Mucosa of stomach (tissue), 1 donor: ENCODE measurements around the gene SPANXA1.
"Not testable (repeated sequence)": the region's sequence is repeated elsewhere in the genome, so short reads cannot be mapped to it uniquely, and the experiment has no call there.

Experiments
- H3K27me3 ChIP-seq: one replicate; pipeline ENCODE4 v1.7.0; 2013; ENCODE audit warnings: mild to moderate bottlenecking, low read length; ENCODE audit not compliant: control insufficient read depth, insufficient read depth
- H3K36me3 ChIP-seq: one replicate; pipeline ENCODE4 v1.7.0; 2013; ENCODE audit warnings: low read length; ENCODE audit not compliant: control insufficient read depth, insufficient read depth
- H3K4me1 ChIP-seq: one replicate; pipeline ENCODE4 v1.7.0; 2013; ENCODE audit warnings: mild to moderate bottlenecking, low read length; ENCODE audit not compliant: control insufficient read depth, insufficient read depth
- H3K4me3 ChIP-seq: one replicate; pipeline ENCODE4 v1.7.0; 2013; ENCODE audit warnings: low read length
- H3K9ac ChIP-seq: one replicate; pipeline ENCODE4 v1.7.0; 2013; ENCODE audit warnings: mild to moderate bottlenecking, low read length, moderate library complexity
- H3K9me3 ChIP-seq: one replicate; pipeline ENCODE4 v1.7.0; 2013; ENCODE audit warnings: mild to moderate bottlenecking, low read length, moderate library complexity; ENCODE audit not compliant: control insufficient read depth
- donor health status: Pancreatic carcinoma.

Gene SPANXA1, protein sequence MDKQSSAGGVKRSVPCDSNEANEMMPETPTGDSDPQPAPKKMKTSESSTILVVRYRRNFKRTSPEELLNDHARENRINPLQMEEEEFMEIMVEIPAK

DNA sequence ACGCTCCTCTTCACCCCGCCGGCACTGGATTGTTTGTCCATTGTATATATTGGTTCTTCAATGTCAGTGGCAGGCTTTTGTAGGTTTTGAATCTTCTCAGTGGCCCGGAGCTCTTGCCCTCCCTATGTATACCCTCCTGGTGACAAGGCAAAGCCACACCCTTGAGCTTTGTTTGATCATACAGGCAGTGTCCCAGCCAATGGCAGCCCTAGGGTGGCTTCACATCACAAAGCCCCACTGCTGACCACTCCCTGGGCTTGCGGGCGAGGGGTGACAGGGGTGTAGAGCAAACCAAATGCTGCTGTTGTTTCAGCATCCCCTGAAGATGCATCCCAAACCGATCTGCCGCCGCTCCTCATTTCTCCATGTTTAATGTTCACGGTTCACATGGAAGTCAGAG lies at the start of gene SPANXA1:
Gene SPANXA1, minus strand, starts transcription at position 101 of the 400 bp plus-strand sequence. Its CDS starts 60 bp downstream, at position 41.
- not testable (repeated sequence) for H3K36me3 ChIP-seq, H3K4me1 ChIP-seq, H3K27me3 ChIP-seq, H3K9ac ChIP-seq, H3K9me3 ChIP-seq, H3K4me3 ChIP-seq

DNA sequence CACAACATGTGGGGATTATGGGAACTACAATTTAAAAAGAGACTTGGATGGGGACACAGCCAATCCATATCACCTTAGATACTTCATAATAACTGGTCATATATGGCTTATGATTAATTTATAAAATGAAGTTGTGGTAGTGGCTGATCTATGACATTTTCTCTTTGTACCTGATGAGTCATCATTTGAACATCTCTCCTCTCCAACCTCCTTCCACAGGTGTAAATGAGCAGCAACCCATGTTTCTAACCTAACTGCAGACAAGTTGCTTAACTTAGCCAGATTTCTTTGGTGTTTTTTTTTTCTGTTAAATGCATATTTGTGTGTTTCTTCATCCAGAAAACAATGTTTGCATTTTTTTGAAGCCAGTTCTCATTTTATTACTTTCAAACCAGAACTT lies 47.6 kb upstream of the SPANXA1 start:
- Histone ChIP-seq H3K9me3 (no peaks in the 10 kb centered on the region), H3K4me3 (no peak overlapping the region), H3K4me1 (no peaks in the 10 kb centered on the region), H3K9ac (no peak overlapping the region), H3K27me3 (no peaks in the 10 kb centered on the region), H3K36me3 (no peaks in the 10 kb centered on the region)

DNA sequence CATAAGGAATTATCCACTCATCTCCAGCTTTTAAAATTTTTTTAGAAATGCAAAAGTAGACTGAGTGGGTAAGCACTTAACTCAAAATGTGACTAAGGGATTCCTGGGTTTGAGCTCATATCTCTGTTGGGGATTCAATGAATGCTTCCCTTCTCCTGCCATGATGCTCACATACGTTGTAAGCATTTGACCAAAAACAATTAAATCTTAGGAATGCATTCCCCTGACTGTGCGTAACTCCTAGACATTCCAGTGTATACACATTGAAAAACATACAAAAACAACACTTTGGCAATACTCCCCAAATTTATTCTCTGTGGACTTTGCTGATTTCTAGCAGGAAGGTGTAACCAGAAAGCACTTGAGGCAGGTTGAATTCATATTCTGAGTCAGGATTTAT lies 34.8 kb upstream of the SPANXA1 start:
- Histone ChIP-seq H3K4me3 (no peak overlapping the region), H3K27me3 (no peaks in the 10 kb centered on the region), H3K9me3 (no peaks in the 10 kb centered on the region), H3K9ac (no peak overlapping the region), H3K36me3 (no peaks in the 10 kb centered on the region), H3K4me1 (no peaks in the 10 kb centered on the region)

DNA sequence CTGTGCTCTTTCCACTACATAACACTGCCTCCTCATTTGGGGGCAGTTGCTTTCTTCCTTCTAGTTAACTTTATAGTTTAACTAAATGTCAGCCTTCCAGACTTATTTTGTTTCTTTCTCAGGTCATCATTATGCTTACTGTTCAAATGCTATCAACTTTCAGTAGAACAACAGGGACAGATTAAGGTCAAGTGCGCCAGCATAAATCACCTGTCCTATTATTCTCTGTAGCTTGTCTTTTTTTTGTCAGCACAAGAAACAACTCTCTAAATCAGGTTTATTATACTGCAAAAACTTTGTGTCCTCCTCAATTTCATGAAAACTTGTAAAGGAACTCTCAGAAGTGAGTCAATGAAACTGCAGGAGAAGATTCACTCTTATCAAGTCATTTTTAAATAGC lies 24.6 kb upstream of the SPANXA1 start:
- H3K36me3 ChIP-seq = no peaks in the 10 kb centered on the region
- H3K4me1 ChIP-seq = no peaks in the 10 kb centered on the region
- no peak overlapping the region for H3K9ac ChIP-seq
- no peaks in the 10 kb centered on the region for H3K27me3 ChIP-seq
- H3K4me3 ChIP-seq = no peak overlapping the region
- H3K9me3 ChIP-seq = no peaks in the 10 kb centered on the region

DNA sequence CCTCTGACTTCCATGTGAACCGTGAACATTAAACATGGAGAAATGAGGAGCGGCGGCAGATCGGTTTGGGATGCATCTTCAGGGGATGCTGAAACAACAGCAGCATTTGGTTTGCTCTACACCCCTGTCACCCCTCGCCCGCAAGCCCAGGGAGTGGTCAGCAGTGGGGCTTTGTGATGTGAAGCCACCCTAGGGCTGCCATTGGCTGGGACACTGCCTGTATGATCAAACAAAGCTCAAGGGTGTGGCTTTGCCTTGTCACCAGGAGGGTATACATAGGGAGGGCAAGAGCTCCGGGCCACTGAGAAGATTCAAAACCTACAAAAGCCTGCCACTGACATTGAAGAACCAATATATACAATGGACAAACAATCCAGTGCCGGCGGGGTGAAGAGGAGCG lies 4.9 kb upstream of the SPANXA1 start, which contains the start of gene SPANXA2:
Gene SPANXA2, plus strand, starts transcription at position 301 of the 400 bp plus-strand sequence. Its CDS starts 60 bp downstream, at position 361.
- H3K9me3 ChIP-seq, H3K9ac ChIP-seq, H3K36me3 ChIP-seq, H3K4me1 ChIP-seq, H3K4me3 ChIP-seq, H3K27me3 ChIP-seq: not testable (repeated sequence)

DNA sequence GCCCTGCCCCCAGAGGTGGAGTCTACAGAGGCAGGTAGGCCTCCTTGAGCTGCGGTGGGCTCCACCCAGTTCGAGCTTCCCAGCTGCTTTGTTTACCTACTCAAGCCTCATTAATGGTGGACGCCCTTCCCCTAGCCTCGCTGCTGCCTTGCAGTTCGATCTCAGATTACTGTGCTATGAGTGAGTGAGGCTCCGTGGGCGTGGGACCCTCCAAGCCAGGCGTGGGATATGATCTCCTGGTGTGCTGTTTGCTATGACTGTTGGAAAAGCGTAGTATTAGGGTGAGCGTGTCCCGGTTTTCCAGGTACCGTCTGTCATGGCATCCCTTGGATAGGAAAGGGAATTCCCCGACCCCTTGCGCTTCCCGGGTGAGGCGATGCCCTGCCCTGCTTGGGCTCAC lies 42.0 kb downstream of the SPANXA1 start:
- H3K9me3 ChIP-seq, H3K36me3 ChIP-seq, H3K27me3 ChIP-seq, H3K4me1 ChIP-seq, H3K9ac ChIP-seq, H3K4me3 ChIP-seq: not testable (repeated sequence)
